PC-3 (cell line): ENCODE results near the gene IDE. TPM values are rescaled to one million over a fixed set of nuclear protein-coding genes. Genes with fewer than 3 reads are reported as not detected.

Experiments
- ATAC-seq: fragments of 200-7000 bp; cut with Tn5 transposase; 2 replicates; pipeline ENCODE4 v1.9.1; 2020; ENCODE audit warnings: mild to moderate bottlenecking, moderate library complexity
- BruUV-seq: library from RNA; stranded (reverse); fragments of 400-500 nt; replicated peaks from 2 replicates; lab custom pipeline; 2021; lab: Mats Ljungman, UMichigan
- CTCF ChIA-PET: fragments of 300-600 bp; sonication (Branson Sonifier 250); formaldehyde crosslinking; loops from one replicate; lab custom pipeline; 2022; ENCODE audit warnings: antibody characterized with exemption; lab: Charles Lee
- POLR2A ChIA-PET: fragments of 300-600 bp; sonication (Branson Sonifier 250); formaldehyde crosslinking; loops from one replicate; lab custom pipeline; 2022; ENCODE audit warnings: antibody characterized with exemption; ENCODE audit not compliant: unreplicated experiment; lab: Charles Lee
- DNase-seq: peaks from one replicate; pipeline ENCODE4 v3.0.0-alpha.2; 2015
- H2AFZ ChIP-seq: fragments of 300-600 bp; sonication (generic); 2 replicates; pipeline ENCODE4 v1.6.0; 2016; ENCODE audit warnings: antibody characterized with exemption, low read length
- H3F3A ChIP-seq: fragments of 300-600 bp; sonication (generic); one replicate; pipeline ENCODE4 v1.6.0; 2017; ENCODE audit warnings: antibody characterized with exemption, low read length, control low read depth, mild to moderate bottlenecking; ENCODE audit not compliant: unreplicated experiment
- H3K27ac ChIP-seq: fragments of 300-600 bp; sonication (generic); 2 replicates; pipeline ENCODE4 v1.5.1; 2016; ENCODE audit warnings: mild to moderate bottlenecking, low read length
- H3K27me3 ChIP-seq: fragments of 300-600 bp; sonication (generic); 2 replicates; pipeline ENCODE4 v1.6.1; 2016; ENCODE audit warnings: low read length, mixed read lengths
- H3K36me3 ChIP-seq: fragments of 300-600 bp; sonication (generic); 2 replicates; pipeline ENCODE4 v1.6.1; 2016; ENCODE audit warnings: low read depth, mixed run types, low read length, mixed read lengths
- H3K4me1 ChIP-seq: fragments of 300-600 bp; sonication (generic); 2 replicates; pipeline ENCODE4 v1.5.1; 2016; ENCODE audit warnings: low read length; ENCODE audit not compliant: insufficient read depth
- H3K4me2 ChIP-seq: fragments of 300-600 bp; sonication (generic); 2 replicates; pipeline ENCODE4 v1.6.0; 2016; ENCODE audit warnings: low read length
- H3K4me3 ChIP-seq: fragments of 300-600 bp; sonication (generic); 2 replicates; pipeline ENCODE4 v1.5.1; 2016; ENCODE audit warnings: mild to moderate bottlenecking, low read length, mixed read lengths
- H3K79me2 ChIP-seq: fragments of 300-600 bp; sonication (generic); 2 replicates; pipeline ENCODE4 v1.6.1; 2017; ENCODE audit warnings: low read length, mixed read lengths
- H3K9ac ChIP-seq: fragments of 300-600 bp; sonication (generic); 2 replicates; pipeline ENCODE4 v1.6.0; 2016; ENCODE audit warnings: mild to moderate bottlenecking, low read length
- H3K9me2 ChIP-seq: fragments of 300-600 bp; sonication (generic); replicated peaks from 2 replicates; pipeline ENCODE4 v1.6.1; 2016; ENCODE audit warnings: mixed run types, low read length, mixed read lengths
- H3K9me3 ChIP-seq: fragments of 300-600 bp; sonication (generic); 2 replicates; pipeline ENCODE4 v1.6.1; 2016; ENCODE audit warnings: low read length, mixed read lengths
- H4K20me1 ChIP-seq: fragments of 300-600 bp; sonication (generic); 2 replicates; pipeline ENCODE4 v1.6.1; 2016; ENCODE audit warnings: low read length, mixed read lengths
- EZH2 ChIP-seq: fragments of 300-600 bp; sonication (generic); IDR thresholded peaks from one replicate; pipeline ENCODE4 v1.6.1; 2017; ENCODE audit warnings: antibody characterized with exemption, mild to moderate bottlenecking, low read length; ENCODE audit not compliant: unreplicated experiment
- EZH2phosphoT487 ChIP-seq: fragments of 300-600 bp; sonication (generic); IDR thresholded peaks from 2 replicates; pipeline ENCODE4 v1.6.1; 2018; ENCODE audit warnings: mild to moderate bottlenecking, antibody characterized with exemption, low read length, borderline replicate concordance
- intact Hi-C: fragments of 100-400 bp; cut with micrococcal nuclease; formaldehyde crosslinking; loops from 2 replicates; pipeline ENCODE4 v1.9.0; 2023
- total RNA-seq: library from RNA; depleted of rRNA; stranded (reverse); fragments of >200 nt; gene quantifications from 2 replicates; pipeline ENCODE4 v1.2.3, GENCODE V29; 2014
- TF ChIP-seq, protein P1 (sequence below): fragments of 300-600 bp; sonication (generic); conservative IDR thresholded peaks from 2 replicates; pipeline ENCODE4 v1.5.1; 2017; ENCODE audit warnings: antibody characterized with exemption, low read depth, mild to moderate bottlenecking, low read length

IDE gene
- total RNA-seq, 1 experiment from 2014 or later: 28.7 TPM

GRCh38 chr10:92574548-92575261, 812 bp upstream of the IDE start:
- peaks cover 17% of the 10 kb centered on the region for H3K4me1 ChIP-seq
- no peak for TF ChIP-seq EZH2
- TF ChIP-seq, protein P1, sequence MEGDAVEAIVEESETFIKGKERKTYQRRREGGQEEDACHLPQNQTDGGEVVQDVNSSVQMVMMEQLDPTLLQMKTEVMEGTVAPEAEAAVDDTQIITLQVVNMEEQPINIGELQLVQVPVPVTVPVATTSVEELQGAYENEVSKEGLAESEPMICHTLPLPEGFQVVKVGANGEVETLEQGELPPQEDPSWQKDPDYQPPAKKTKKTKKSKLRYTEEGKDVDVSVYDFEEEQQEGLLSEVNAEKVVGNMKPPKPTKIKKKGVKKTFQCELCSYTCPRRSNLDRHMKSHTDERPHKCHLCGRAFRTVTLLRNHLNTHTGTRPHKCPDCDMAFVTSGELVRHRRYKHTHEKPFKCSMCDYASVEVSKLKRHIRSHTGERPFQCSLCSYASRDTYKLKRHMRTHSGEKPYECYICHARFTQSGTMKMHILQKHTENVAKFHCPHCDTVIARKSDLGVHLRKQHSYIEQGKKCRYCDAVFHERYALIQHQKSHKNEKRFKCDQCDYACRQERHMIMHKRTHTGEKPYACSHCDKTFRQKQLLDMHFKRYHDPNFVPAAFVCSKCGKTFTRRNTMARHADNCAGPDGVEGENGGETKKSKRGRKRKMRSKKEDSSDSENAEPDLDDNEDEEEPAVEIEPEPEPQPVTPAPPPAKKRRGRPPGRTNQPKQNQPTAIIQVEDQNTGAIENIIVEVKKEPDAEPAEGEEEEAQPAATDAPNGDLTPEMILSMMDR: peak; percentile 20; the same call in 1 of the 2 replicates
- H3K9me3 ChIP-seq: no peaks in the 10 kb centered on the region
- CTCF ChIA-PET: interaction anchor here (1.0 kb wide), 1 partner anchor 58 kb away, joined by 5 read pairs; no protein-coding TSS in a partner anchor
- H3K9me2 ChIP-seq: no peaks in the 10 kb centered on the region
- POLR2A ChIA-PET: no interaction called here
- ATAC-seq: peak; percentile 8
- H3K9ac ChIP-seq: peak overlapping the region; percentile 93
- H3K27ac ChIP-seq: peak overlapping the region; percentile 83; the same call in 1 of the 2 replicates
- no peaks in the 10 kb centered on the region for H3F3A ChIP-seq
- H4K20me1 ChIP-seq: peaks cover 11% of the 10 kb centered on the region; the same call in 1 of the 2 replicates
- peak overlapping the region; percentile 90 for H3K4me2 ChIP-seq
- H3K36me3 ChIP-seq: no peaks in the 10 kb centered on the region
- H3K27me3 ChIP-seq: no peaks in the 10 kb centered on the region
- H3K79me2 ChIP-seq: peaks cover 42% of the 10 kb centered on the region
- H2AFZ ChIP-seq: peak overlapping the region; percentile 100
- BruUV-seq: no TSS peak
- DNase-seq: peak; percentile 39
- intact Hi-C loops: loop anchor here (1.0 kb wide), 2 partner anchors 23 to 57 kb away; no protein-coding TSS in a partner anchor
- H3K4me3 ChIP-seq: peak overlapping the region; percentile 82

DNA sequence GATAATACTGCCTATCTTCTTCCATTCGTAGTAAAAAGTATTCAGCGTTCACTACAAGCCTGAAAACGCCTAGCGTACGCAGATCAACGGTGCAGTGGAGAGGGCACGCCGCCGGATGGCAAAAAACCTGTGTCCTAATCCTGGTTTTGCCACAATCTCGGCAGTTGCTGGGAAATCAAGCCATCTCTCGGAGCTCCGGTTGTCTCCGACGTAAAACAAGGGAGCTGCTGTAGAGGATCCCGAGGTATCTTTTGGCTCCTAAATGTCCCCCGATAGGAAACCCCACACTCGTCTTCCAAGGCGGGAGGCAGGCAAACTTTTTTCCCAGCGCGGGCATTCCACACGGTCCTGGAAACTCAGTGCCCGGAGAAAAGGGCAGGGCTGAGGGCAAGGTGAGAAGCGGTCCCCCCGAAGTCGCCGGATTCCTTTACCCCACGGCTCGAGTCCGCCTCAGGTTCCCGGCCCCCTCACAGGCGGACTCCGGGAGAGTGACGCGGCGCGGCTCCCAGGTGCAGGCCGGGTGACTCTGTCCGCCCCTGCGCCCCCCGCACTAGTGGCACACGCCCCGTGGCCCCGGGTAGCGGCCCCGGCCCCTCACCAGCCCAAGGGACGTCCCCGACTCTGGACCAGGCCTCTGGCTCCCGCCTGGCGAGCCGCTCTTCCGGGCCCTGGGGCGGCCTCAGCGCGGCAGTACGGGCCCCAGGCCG, 649 bp downstream of the IDE start:
- Histone ChIP-seq H3K9me2 (no peaks in the 10 kb centered on the region), H2AFZ (peak overlapping the region; percentile 100), H3F3A (no peaks in the 10 kb centered on the region), H3K79me2 (peaks cover 52% of the 10 kb centered on the region), H3K9ac (peak overlapping the region; percentile 93), H3K9me3 (no peaks in the 10 kb centered on the region), H3K4me3 (peak overlapping the region; percentile 82), H3K4me1 (peaks cover 27% of the 10 kb centered on the region), H3K27ac (peak overlapping the region; percentile 83), H3K36me3 (no peaks in the 10 kb centered on the region), H4K20me1 (peaks cover 15% of the 10 kb centered on the region; the same call in 1 of the 2 replicates), H3K4me2 (peak overlapping the region; percentile 90), H3K27me3 (no peaks in the 10 kb centered on the region)
- BruUV-seq: TSS peak; percentile 65
- intact Hi-C loops: no loop called here
- DNase-seq (peak; percentile 42), ATAC-seq (peak; percentile 20)
- TF ChIP-seq EZH2 (no peak), EZH2phosphoT487 (no peak)
- TF ChIP-seq, protein P1: no peak
- POLR2A ChIA-PET: interaction anchor here (0.7 kb wide), 1 partner anchor 898 kb away, joined by 3 read pairs; no protein-coding TSS in a partner anchor
- CTCF ChIA-PET: interaction anchor here (0.7 to 1.0 kb wide), 2 partner anchors 56 to 962 kb away, joined by 3 to 5 read pairs; no protein-coding TSS in a partner anchor
